ENCODE results near the gene BRSK2. TPM values are rescaled to one million over a fixed set of nuclear protein-coding genes. Genes with fewer than 3 reads are reported as not detected.
"Not testable (repeated sequence)": the region's sequence is repeated elsewhere in the genome, so short reads cannot be mapped to it uniquely, and the experiment has no call there.

BRSK2 gene
- total RNA-seq, 4 donors from 2014 or later: 0.72 to 1.6 (median 0.82) TPM; not detected in 1

DNA sequence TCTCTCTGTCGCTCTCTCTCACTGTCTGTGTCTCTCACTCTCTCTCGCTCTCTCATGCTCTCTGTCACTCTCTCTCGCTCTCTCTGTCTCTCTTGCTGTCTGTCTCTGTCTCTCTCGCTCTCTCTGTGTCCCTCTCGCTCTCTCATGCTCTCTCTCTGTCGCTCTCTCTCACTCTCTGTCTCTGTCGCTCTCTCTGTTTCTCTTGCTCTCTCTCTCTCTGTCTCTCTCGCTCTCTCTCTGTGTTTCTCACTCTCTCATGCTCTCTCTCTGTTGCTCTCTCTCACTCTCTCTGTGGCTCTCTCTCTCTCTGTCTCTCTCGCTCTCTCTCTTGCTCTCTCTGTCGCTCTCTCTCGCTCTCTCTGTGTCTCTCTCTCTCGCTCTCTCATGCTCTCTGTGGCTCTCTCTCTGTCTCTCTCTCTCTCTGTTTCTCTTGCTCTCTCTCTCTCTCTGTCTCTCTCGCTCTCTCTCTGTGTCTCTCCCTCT is 33.2 kb upstream of the BRSK2 start:
- DNase-seq (ENCODE audit: low spot score) (no peak), ATAC-seq (ENCODE audit: low FRiP score) (no peak)
- TF ChIP-seq, protein P1, sequence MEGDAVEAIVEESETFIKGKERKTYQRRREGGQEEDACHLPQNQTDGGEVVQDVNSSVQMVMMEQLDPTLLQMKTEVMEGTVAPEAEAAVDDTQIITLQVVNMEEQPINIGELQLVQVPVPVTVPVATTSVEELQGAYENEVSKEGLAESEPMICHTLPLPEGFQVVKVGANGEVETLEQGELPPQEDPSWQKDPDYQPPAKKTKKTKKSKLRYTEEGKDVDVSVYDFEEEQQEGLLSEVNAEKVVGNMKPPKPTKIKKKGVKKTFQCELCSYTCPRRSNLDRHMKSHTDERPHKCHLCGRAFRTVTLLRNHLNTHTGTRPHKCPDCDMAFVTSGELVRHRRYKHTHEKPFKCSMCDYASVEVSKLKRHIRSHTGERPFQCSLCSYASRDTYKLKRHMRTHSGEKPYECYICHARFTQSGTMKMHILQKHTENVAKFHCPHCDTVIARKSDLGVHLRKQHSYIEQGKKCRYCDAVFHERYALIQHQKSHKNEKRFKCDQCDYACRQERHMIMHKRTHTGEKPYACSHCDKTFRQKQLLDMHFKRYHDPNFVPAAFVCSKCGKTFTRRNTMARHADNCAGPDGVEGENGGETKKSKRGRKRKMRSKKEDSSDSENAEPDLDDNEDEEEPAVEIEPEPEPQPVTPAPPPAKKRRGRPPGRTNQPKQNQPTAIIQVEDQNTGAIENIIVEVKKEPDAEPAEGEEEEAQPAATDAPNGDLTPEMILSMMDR (IDR thresholded peaks at IDR 0.05): no peak

DNA sequence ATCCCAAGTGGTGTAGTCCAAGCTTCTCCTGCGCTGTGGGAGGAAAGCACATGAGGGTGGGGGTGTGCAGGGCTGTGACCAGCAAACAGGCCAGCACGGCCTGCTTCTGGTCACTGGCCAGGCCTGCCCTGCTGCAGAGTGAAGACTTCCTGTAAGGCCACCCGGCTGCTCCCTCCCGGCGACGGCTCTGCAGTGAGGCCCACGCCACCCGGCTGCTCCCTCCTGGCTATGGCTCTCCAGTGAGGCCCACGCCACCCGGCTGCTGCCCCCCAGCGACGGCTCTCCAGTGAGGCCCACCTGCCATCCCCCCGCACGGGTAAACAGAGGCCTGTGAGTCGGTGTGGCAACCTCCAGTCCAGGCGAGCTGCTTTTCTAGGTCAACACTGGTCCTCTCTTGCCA is 31.4 kb upstream of the BRSK2 start:
- TF ChIP-seq, protein P1 (IDR thresholded peaks at IDR 0.05): no peak
- DNase-seq (ENCODE audit: low spot score) (no peak), ATAC-seq (ENCODE audit: low FRiP score) (no peak)

DNA sequence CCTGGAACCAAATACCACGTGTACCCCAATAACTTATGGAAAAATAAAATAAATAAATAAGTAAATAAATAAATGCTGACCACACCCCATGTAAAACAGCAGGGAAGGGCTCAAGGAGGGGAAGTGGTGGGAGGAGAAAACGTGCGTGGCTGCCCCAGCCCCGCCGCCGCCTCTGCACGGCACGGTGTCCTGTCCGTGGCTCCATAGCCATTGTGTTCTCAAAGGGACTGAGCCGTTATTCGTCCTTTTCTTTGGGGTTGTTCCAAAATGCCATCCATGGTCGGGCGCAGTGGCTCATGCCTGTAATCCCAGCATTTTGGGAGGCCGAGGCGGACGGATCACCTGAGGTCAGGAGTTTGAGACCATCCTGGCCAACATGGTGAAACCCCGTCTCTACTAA is 30.8 kb upstream of the BRSK2 start:
- not testable (repeated sequence) for DNase-seq (ENCODE audit: low spot score); ATAC-seq (ENCODE audit: low FRiP score)

DNA sequence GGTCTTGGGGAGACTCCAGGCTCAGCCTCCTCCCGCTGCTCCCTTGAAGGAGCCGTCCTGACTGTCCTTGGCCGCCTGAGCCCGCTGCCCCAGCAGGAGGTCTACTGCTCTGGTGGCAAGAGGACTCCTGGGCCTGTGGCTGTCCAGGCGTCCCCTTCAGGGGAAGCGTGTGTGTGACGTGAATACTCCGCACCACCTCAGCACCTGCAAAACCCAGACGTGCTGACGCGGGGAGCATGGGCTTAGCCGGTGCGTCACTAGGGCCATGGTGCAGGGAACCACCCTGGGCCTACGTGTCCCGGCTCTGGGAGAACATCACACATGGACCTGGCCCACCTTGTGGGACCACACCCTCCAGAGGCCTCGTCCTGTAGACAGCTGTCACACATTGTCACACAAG is 30.2 kb upstream of the BRSK2 start:
- DNase-seq (ENCODE audit: low spot score) (no peak), ATAC-seq (ENCODE audit: low FRiP score) (no peak)
- TF ChIP-seq, protein P1 (IDR thresholded peaks at IDR 0.05): no peak

DNA sequence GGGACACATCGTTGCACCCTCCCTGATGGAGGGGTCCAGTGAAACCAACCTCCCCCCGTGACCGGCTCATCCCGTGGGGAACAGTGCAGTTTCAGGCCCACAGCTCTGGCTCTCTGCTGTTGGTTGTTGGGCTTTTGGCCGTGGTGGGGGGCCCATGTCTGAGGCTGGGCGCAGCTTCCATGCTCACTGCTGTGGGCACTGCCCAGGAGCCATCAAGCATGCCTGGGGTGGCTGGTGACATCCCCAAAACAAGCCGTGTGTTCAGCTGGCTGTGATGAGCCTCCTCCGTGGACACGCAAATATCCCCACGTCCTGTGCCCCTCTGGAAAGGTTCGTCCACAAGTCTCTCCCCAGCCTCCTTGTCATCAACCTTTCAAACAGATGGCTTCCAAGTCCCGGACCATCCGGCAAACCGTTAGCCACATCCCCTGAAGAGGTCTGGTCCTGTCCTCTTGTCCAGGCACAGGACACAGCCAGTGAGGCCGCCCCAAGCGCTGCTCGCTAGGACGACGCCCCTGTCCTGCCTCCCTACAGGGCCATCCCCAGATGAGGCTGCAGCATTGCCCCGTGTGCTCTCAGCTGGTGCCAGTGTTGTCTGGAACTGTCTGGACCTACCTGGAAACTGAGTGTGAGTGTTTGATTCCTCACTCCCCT is 29.4 kb upstream of the BRSK2 start:
- ATAC-seq (ENCODE audit: low FRiP score) (no peak), DNase-seq (ENCODE audit: low spot score) (no peak)
- TF ChIP-seq, protein P1 (IDR thresholded peaks at IDR 0.05): no peak

DNA sequence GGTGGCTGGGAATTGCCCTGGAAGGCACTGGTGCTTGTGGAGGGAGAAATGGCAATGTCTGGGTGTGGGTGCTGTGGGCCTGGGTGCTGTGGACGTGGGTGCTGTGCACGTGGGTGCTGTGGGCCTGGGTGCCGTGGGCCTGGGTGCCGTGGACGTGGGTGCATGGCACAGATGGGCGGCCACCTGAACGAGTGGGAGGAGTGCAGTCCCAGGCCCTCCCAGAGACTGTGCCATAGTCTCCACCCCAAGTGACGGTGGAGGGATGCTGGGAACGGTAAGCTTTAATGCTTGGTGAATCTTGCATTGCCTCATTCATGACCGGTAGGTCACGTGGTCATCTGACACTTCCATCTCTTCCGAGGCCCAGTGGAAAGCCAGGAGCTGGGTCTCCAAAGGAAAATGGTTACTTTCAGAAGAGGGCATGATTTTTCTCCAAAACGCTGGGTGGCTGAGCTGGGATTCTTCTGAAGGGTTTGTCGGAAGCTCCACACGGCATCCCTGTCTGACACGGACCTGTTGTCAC is 28.8 kb upstream of the BRSK2 start:
- DNase-seq (ENCODE audit: low spot score): no peak
- no peak for ATAC-seq (ENCODE audit: low FRiP score)
- TF ChIP-seq, protein P1 (IDR thresholded peaks at IDR 0.05): no peak

DNA sequence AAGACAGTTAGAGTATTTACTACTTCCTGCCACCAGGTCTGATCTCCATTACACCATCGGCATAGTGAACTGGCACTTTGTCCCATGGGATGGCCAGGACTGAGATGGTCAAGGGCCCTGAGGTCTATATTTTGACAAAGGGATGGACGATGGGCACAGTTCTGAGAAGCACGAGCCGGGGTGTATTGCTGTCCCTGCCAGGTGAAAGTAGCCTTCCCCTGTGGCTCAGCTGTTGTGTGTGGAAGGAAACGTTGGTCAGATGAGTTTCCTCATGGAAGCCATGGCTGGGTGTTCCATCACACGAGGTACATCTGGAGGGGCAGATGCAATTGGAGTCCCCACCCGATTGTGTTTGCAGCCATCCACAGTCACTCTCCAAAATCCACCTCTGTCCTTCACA is 27.9 kb upstream of the BRSK2 start:
- DNase-seq (ENCODE audit: low spot score): no peak
- TF ChIP-seq, protein P1 (IDR thresholded peaks at IDR 0.05): no peak
- ATAC-seq (ENCODE audit: low FRiP score): no peak
